22Rv1 (cell line): ENCODE measurements around the gene SEZ6L.

ENCODE experiments used
- H3K27ac ChIP-seq: fragments of 450-650 bp; 2 replicates; pipeline ENCODE4 v1.5.1; 2017
- ZFX ChIP-seq: fragments of 450-650 bp; IDR thresholded peaks from 2 replicates; pipeline ENCODE4 v1.6.1; 2017; ENCODE audit warnings: antibody characterized with exemption, borderline replicate concordance
- TF ChIP-seq, protein P1 (sequence below): fragments of 450-650 bp; IDR thresholded peaks from 2 replicates; pipeline ENCODE4 v1.5.1; 2017; ENCODE audit warnings: mild to moderate bottlenecking

Gene SEZ6L

GRCh38 chr22:26380072-26380830 is 211.0 kb downstream of the SEZ6L start:
- TF ChIP-seq, protein P1, sequence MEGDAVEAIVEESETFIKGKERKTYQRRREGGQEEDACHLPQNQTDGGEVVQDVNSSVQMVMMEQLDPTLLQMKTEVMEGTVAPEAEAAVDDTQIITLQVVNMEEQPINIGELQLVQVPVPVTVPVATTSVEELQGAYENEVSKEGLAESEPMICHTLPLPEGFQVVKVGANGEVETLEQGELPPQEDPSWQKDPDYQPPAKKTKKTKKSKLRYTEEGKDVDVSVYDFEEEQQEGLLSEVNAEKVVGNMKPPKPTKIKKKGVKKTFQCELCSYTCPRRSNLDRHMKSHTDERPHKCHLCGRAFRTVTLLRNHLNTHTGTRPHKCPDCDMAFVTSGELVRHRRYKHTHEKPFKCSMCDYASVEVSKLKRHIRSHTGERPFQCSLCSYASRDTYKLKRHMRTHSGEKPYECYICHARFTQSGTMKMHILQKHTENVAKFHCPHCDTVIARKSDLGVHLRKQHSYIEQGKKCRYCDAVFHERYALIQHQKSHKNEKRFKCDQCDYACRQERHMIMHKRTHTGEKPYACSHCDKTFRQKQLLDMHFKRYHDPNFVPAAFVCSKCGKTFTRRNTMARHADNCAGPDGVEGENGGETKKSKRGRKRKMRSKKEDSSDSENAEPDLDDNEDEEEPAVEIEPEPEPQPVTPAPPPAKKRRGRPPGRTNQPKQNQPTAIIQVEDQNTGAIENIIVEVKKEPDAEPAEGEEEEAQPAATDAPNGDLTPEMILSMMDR = no peak
- TF ChIP-seq ZFX = no peak
- no peak overlapping the region for H3K27ac ChIP-seq

DNA sequence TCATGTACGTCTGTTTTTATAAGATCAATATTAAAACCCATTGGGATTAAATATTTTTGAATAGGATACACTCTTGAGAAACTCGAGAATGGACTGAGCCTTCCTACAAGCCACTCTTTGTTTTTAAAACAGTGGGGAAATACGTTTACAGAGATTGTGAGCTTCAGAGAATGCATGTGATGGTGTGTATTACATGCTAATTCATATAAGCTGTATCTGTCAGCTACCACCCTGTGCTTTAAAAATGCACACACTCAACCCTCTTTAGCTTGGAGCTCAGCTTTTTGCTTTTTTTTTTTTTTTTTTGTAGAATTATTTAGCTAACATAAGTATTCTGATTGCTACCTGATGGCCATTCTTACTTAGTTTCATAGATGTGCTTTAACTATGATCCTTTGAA is 213.5 kb downstream of the SEZ6L start:
- H3K27ac ChIP-seq = no peak overlapping the region
- TF ChIP-seq ZFX = no peak
- TF ChIP-seq, protein P1 = no peak

DNA sequence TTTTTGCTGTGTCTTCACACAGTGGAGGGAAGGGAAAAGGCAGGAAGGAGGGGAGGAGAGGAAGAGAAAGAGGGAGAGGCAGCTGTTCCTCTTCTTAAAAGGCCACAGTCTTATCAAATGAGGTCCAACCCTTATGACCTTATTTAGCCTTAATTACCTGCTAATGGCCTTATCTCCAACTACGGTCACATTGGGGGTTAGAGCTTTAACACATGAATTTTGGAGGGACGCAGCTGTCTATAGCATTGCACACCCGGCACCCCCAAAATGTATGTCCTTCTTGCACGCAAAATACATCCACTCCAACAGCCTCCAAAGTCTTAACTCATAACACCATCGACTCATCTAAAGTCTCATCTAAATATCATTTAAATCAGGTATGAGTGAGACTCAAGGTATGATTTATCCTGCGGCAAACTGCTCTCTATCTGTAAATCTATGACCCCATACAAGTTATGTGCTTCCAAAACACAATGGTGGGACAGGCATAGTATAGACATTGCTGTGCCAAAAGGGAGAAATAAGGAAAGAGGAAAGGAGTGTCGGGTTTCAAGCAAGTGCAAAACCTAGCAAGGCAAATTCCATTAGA is 214.8 kb downstream of the SEZ6L start:
- TF ChIP-seq, protein P1 = no peak
- no peak for TF ChIP-seq ZFX
- no peak overlapping the region for H3K27ac ChIP-seq

DNA sequence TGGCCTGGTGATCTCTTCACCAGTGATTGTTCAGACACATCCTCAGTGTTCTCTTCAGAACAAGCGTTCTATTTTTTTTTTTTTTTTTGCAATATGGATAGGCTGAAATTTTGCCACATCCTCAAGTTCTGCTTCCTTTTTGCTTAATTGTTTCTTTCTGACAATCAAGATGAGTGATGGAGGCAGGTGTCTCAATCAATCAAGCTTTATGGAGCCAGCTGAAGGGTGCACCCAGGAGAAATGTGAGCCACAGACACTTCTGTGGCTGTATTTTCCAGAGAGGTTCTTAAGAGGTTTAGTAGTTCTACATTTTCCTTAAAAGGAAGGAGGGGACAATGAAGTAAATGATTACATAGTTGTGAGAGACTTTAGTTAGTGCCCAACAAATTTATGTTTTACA is 215.9 kb downstream of the SEZ6L start:
- H3K27ac ChIP-seq = no peak overlapping the region
- no peak for TF ChIP-seq ZFX
- TF ChIP-seq, protein P1 = no peak

- TF ChIP-seq, protein P1 = no peak
- no peak for TF ChIP-seq ZFX
- H3K27ac ChIP-seq = no peak overlapping the region
Observed at GRCh38 chr22:26389125-26389524, 219.9 kb downstream of the SEZ6L start.

- no peak for TF ChIP-seq ZFX
- TF ChIP-seq, protein P1 = no peak
Observed at GRCh38 chr22:26391091-26391490, 221.8 kb downstream of the SEZ6L start.

DNA sequence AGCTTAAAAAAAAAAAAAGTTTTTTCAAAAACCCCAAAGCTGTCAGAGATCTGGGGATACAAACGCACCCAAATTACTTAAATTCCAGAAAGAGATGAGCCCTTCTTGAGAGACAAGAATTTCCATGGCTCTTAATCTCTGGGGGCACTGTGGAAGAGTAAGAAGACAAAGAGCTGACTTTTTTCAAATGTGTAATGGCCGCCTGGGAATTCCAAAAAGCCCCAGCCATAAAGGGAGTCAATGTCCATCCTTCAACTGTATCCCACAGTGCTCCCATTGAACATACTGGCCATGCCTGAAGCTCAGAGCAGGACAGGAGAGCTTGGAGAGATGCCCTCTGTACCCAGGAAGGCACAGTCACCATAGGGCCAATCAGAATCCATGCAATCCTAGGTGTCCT is 222.4 kb downstream of the SEZ6L start:
- TF ChIP-seq, protein P1 = no peak
- no peak for TF ChIP-seq ZFX
- H3K27ac ChIP-seq = no peak overlapping the region

More at GRCh38 chr22:26391091-26391490, 221.8 kb downstream of the SEZ6L start:
- H3K27ac ChIP-seq = no peak overlapping the region
